ENCODE measurements around the gene LCAT. TPM values are rescaled to one million over a fixed set of nuclear protein-coding genes. Genes with fewer than 3 reads are reported as not detected.

Gene LCAT
- total and polyA plus RNA-seq, 9 of the 15 experiments (the other 6 are each of a cell fraction or from before 2014, with no cell fraction given) = 0.46 to 21.0 (median 5.0) TPM

DNA sequence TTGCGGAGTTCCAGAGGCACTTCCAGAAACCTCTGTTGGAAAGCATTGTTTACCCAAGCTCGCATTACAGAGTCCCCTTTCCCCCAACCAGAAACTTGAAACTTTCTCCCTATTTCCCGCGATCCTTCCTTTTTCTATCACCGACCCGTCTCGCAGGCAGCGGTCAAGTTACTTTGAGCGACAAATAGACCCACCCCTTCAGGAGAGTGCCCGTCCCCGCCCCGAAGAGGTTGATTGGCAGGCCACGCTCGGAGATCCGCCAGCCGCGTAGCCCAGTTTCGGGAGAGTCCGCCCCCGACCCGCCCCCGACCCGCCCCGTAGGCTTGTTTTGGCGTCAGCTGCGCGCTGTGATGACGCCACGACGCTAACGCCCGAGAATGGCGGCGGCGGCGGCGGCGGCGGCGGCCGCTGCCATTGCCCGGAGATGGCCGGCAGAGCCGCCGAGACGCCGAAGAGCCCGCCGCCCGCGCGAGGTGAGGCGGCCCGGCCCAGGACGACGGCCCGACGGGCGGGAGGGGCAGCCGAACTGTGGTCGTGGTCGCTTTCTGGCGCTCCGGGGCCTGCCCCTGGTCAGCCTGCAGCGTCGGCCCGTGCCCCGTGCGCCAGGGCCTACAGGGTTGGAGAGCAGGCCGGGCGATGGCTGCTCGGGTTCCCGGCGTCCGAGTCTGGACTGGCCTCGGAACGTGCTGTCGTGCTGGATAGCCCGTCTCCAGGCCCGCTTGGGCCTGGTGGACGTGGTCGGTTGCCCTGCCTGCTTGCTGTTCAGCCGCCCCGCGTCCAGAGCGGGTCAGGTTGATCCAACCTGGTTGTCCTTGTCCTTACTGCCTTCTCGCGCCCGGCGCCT is 50.8 kb downstream of the LCAT start, which contains the start of gene PSKH1 (continued):
- TF ChIP-seq PCBP1 (IDR thresholded peaks at IDR 0.05; ENCODE audit: low read depth, low read length, poor library complexity, severe bottlenecking) = peak; percentile 49
- TF ChIP-seq, protein P1, sequence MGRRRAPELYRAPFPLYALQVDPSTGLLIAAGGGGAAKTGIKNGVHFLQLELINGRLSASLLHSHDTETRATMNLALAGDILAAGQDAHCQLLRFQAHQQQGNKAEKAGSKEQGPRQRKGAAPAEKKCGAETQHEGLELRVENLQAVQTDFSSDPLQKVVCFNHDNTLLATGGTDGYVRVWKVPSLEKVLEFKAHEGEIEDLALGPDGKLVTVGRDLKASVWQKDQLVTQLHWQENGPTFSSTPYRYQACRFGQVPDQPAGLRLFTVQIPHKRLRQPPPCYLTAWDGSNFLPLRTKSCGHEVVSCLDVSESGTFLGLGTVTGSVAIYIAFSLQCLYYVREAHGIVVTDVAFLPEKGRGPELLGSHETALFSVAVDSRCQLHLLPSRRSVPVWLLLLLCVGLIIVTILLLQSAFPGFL (CRISPR knock-in tag; IDR thresholded peaks at IDR 0.05) = no peak
- TF ChIP-seq ID3 (CRISPR knock-in tag; IDR thresholded peaks at IDR 0.05) = no peak
- 0 out of 2 replicates have a peak, but pooled peaks have one; percentile 48 for TF ChIP-seq ID3 (tag; IDR thresholded peaks at IDR 0.05)
- TF ChIP-seq, protein P2, sequence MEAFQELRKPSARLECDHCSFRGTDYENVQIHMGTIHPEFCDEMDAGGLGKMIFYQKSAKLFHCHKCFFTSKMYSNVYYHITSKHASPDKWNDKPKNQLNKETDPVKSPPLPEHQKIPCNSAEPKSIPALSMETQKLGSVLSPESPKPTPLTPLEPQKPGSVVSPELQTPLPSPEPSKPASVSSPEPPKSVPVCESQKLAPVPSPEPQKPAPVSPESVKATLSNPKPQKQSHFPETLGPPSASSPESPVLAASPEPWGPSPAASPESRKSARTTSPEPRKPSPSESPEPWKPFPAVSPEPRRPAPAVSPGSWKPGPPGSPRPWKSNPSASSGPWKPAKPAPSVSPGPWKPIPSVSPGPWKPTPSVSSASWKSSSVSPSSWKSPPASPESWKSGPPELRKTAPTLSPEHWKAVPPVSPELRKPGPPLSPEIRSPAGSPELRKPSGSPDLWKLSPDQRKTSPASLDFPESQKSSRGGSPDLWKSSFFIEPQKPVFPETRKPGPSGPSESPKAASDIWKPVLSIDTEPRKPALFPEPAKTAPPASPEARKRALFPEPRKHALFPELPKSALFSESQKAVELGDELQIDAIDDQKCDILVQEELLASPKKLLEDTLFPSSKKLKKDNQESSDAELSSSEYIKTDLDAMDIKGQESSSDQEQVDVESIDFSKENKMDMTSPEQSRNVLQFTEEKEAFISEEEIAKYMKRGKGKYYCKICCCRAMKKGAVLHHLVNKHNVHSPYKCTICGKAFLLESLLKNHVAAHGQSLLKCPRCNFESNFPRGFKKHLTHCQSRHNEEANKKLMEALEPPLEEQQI (IDR thresholded peaks at IDR 0.05) = no peak
- no peak for TF ChIP-seq ZNF280B (CRISPR knock-in tag; IDR thresholded peaks at IDR 0.05)
- TF ChIP-seq ZNF584 (CRISPR knock-in tag; IDR thresholded peaks at IDR 0.05; ENCODE audit: low read depth) = no peak
- no peak for TF ChIP-seq HOMEZ (CRISPR knock-in tag; IDR thresholded peaks at IDR 0.05)
- no peak for TF ChIP-seq ZNF445 (CRISPR knock-in tag; IDR thresholded peaks at IDR 0.05; ENCODE audit: low read depth)
- TF ChIP-seq CXXC5 (CRISPR knock-in tag; IDR thresholded peaks at IDR 0.05) = peak; percentile 95
- TF ChIP-seq ZEB2 (IDR thresholded peaks at IDR 0.05) = no peak
- TF ChIP-seq ZBTB5 (IDR thresholded peaks at IDR 0.05) = no peak
- no peak for TF ChIP-seq MTA2 (IDR thresholded peaks at IDR 0.05; ENCODE audit: low read depth)
- no peak for TF ChIP-seq NR2C1 (IDR thresholded peaks at IDR 0.05)
- TF ChIP-seq NR2C1 (tag; IDR thresholded peaks at IDR 0.05) = no peak
- TF ChIP-seq KAT7 (CRISPR knock-in tag; IDR thresholded peaks at IDR 0.05; ENCODE audit: borderline replicate concordance) = no peak; the same call in 1 of the 2 replicates
